Measurements from ENCODE around the gene PDXDC1. TPM values are rescaled to one million over a fixed set of nuclear protein-coding genes. Genes with fewer than 3 reads are reported as not detected.
"Not testable (repeated sequence)": the region's sequence is repeated elsewhere in the genome, so short reads cannot be mapped to it uniquely, and the experiment has no call there.

Gene PDXDC1
- total and polyA plus RNA-seq, 9 of the 15 experiments (the other 6 are each of a cell fraction or from before 2014, with no cell fraction given), result 5.1 to 95.4 (median 45.8) TPM

GRCh38 chr16:15093955-15094827 is 119.4 kb downstream of the PDXDC1 start, which contains the start of gene RRN3 (continued):
- TF ChIP-seq REST (IDR thresholded peaks at IDR 0.05; ENCODE audit: borderline replicate concordance) (peak; percentile 42), FOXK2 (conservative IDR thresholded peaks at IDR 0.05 in 1 of 2, IDR thresholded peaks at IDR 0.05 in 1 of 2; ENCODE audit: low read depth in 2 of 2) (peak; percentile 51 to 76; a peak in 3 of 4 replicates), BRD9 (IDR thresholded peaks at IDR 0.05; ENCODE audit: low read depth, partially characterized antibody) (peak; percentile 16), ZFX (CRISPR knock-in tag; IDR thresholded peaks at IDR 0.05) (peak; percentile 88), ETS1 (conservative IDR thresholded peaks at IDR 0.05; ENCODE audit: control insufficient read depth, low read depth, low read length) (0 out of 2 replicates have a peak, but pooled peaks have one; percentile 63), AFF4 (CRISPR knock-in tag; IDR thresholded peaks at IDR 0.05) (0 out of 2 replicates have a peak, but pooled peaks have one; percentile 49), SOX6 (IDR thresholded peaks at IDR 0.05) (peak; percentile 63), TOE1 (IDR thresholded peaks at IDR 0.05; ENCODE audit: borderline replicate concordance) (peak; percentile 26; the same call in 1 of the 2 replicates), MAX (CRISPR knock-in tag; IDR thresholded peaks at IDR 0.05) (peak; percentile 85), POLR2G (IDR thresholded peaks at IDR 0.05; ENCODE audit: low read depth, low read length) (peak; percentile 96)
- not testable (repeated sequence) for TF ChIP-seq REST (CRISPR knock-in tag; IDR thresholded peaks at IDR 0.05; ENCODE audit: low read depth); TOE1 (CRISPR knock-in tag; IDR thresholded peaks at IDR 0.05; ENCODE audit: borderline replicate concordance, low read depth)

All from K562 (cell line).